ENCODE data around the gene IDH1. TPM values are rescaled to one million over a fixed set of nuclear protein-coding genes. Genes with fewer than 3 reads are reported as not detected.

The IDH1 gene
- total and polyA plus RNA-seq, 11 donors: 16.0 to 115 (median 33.3) TPM

GRCh38 chr2:208210688-208211451 lies 44.0 kb downstream of the IDH1 start:
- Histone ChIP-seq H3K27me3 (no peaks in the 10 kb centered on the region), H3K36me3 (no peaks in the 10 kb centered on the region), H3K27ac (no peak overlapping the region), H3K4me1 (no peaks in the 10 kb centered on the region), H3K9me3 (no peaks in the 10 kb centered on the region), H3K4me3 (no peak overlapping the region)
- DNase-seq: no peak
- no peak for ATAC-seq
- TF ChIP-seq CTCF (IDR thresholded peaks at IDR 0.05) (no peak), POLR2A (IDR thresholded peaks at IDR 0.05) (no peak)
- 86 to 91% (median 90%) methylated on average over 9 of the region's 9 CpGs for WGBS, 4 donors
- intact Hi-C loops (cut with DNase I): no loop called here

GRCh38 chr2:208208335-208209085 lies 46.4 kb downstream of the IDH1 start:
- H3K27me3 ChIP-seq: no peaks in the 10 kb centered on the region
- no peaks in the 10 kb centered on the region for H3K9me3 ChIP-seq
- WGBS, 4 donors: 86 to 90% (median 87%) methylated on average over 7 to 9 of the region's 9 CpGs
- no peaks in the 10 kb centered on the region for H3K4me1 ChIP-seq
- no peak for DNase-seq
- no peak overlapping the region for H3K27ac ChIP-seq
- no peak overlapping the region for H3K4me3 ChIP-seq
- no peaks in the 10 kb centered on the region for H3K36me3 ChIP-seq
- intact Hi-C loops (cut with DNase I): no loop called here
- ATAC-seq: no peak
- TF ChIP-seq POLR2A (IDR thresholded peaks at IDR 0.05) (no peak), CTCF (IDR thresholded peaks at IDR 0.05) (no peak)

- Histone ChIP-seq H3K4me3 (no peak overlapping the region), H3K27me3 (no peaks in the 10 kb centered on the region), H3K9me3 (no peaks in the 10 kb centered on the region), H3K36me3 (no peaks in the 10 kb centered on the region), H3K27ac (no peak overlapping the region), H3K4me1 (no peaks in the 10 kb centered on the region)
- intact Hi-C loops (cut with DNase I): no loop called here
- TF ChIP-seq CTCF (IDR thresholded peaks at IDR 0.05) (no peak), POLR2A (IDR thresholded peaks at IDR 0.05) (no peak)
- ATAC-seq (no peak), DNase-seq (no peak)
- 76 to 86% (median 82%) methylated on average over 3 of the region's 3 CpGs for WGBS, 4 donors
These were observed 47.1 kb downstream of the IDH1 start for GRCh38 chr2:208207769-208208168.

- Histone ChIP-seq H3K27ac (no peak overlapping the region), H3K9me3 (no peaks in the 10 kb centered on the region), H3K27me3 (peaks cover 0 to 6% (median 0%) of the 10 kb centered on the region in 9 donors), H3K36me3 (no peaks in the 10 kb centered on the region), H3K4me3 (no peak overlapping the region), H3K4me1 (no peaks in the 10 kb centered on the region)
- no peak for ATAC-seq
- intact Hi-C loops (cut with DNase I): no loop called here
- TF ChIP-seq CTCF (IDR thresholded peaks at IDR 0.05) (no peak), POLR2A (IDR thresholded peaks at IDR 0.05) (no peak)
- WGBS, 4 donors: 68 to 78% (median 70%) methylated on average over 5 of the region's 5 CpGs
- DNase-seq: no peak
These were observed 50.7 kb downstream of the IDH1 start for GRCh38 chr2:208204166-208204565.
